HG03108 (cell line): ENCODE measurements around the gene FCRLB.
"Not testable (repeated sequence)": the region's sequence is repeated elsewhere in the genome, so short reads cannot be mapped to it uniquely, and the experiment has no call there.

ENCODE experiments used
- ATAC-seq: cut with Tn5 transposase; IDR thresholded peaks from one replicate; pipeline ENCODE4 v1.9.1; 2021; ENCODE audit warnings: moderate library complexity; ENCODE audit not compliant: unreplicated experiment

The FCRLB gene

GRCh38 chr1:161720956-161721737 lies at the start of gene FCRLB:
Gene FCRLB (plus strand): TSS chr1:161721544. CDS start chr1:161722673, 1,129 bp downstream.
- no peak for ATAC-seq

- ATAC-seq = not testable (repeated sequence)
These were observed 47.9 kb upstream of the FCRLB start for GRCh38 chr1:161673437-161673836.

GRCh38 chr1:161674447-161674846 lies 46.9 kb upstream of the FCRLB start:
- ATAC-seq = not testable (repeated sequence)

GRCh38 chr1:161674908-161675307 lies 46.4 kb upstream of the FCRLB start:
- not testable (repeated sequence) for ATAC-seq

- ATAC-seq = no peak
These were observed 44.9 kb upstream of the FCRLB start for GRCh38 chr1:161676441-161676840.

GRCh38 chr1:161676958-161677689 lies 44.2 kb upstream of the FCRLB start:
- ATAC-seq = no peak

GRCh38 chr1:161678500-161678899 lies 42.8 kb upstream of the FCRLB start:
- ATAC-seq = no peak

GRCh38 chr1:161681879-161682278 lies 39.5 kb upstream of the FCRLB start:
- no peak for ATAC-seq

- no peak for ATAC-seq
These were observed 32.4 kb upstream of the FCRLB start for GRCh38 chr1:161688946-161689345.

GRCh38 chr1:161691846-161692245 lies 29.5 kb upstream of the FCRLB start:
- ATAC-seq = no peak

- not testable (repeated sequence) for ATAC-seq
These were observed 28.2 kb upstream of the FCRLB start for GRCh38 chr1:161693020-161693712.

- not testable (repeated sequence) for ATAC-seq
These were observed 23.0 kb upstream of the FCRLB start for GRCh38 chr1:161698302-161698701.

GRCh38 chr1:161702250-161702649 lies 19.1 kb upstream of the FCRLB start:
- ATAC-seq = no peak

- ATAC-seq = peak; percentile 31
These were observed 15.8 kb upstream of the FCRLB start for GRCh38 chr1:161705537-161705936.

GRCh38 chr1:161706113-161706481 lies 15.2 kb upstream of the FCRLB start:
- ATAC-seq = no peak

GRCh38 chr1:161706482-161707347 lies 14.6 kb upstream of the FCRLB start, which contains the start of gene FCRLA:
Gene FCRLA (plus strand): TSS chr1:161707229. CDS start chr1:161707265, 36 bp downstream.
- ATAC-seq = peak; percentile 47

GRCh38 chr1:161707503-161707902 lies 13.8 kb upstream of the FCRLB start:
- ATAC-seq = no peak

- no peak for ATAC-seq
These were observed 12.0 kb upstream of the FCRLB start for GRCh38 chr1:161709373-161709772.

- ATAC-seq = no peak
These were observed 10.8 kb upstream of the FCRLB start for GRCh38 chr1:161710560-161710959.

GRCh38 chr1:161718559-161719324 lies 2.6 kb upstream of the FCRLB start:
- ATAC-seq = no peak
